Chondrocyte (in vitro differentiated cells): ENCODE data around the gene MTNR1A. TPM values are rescaled to one million over a fixed set of nuclear protein-coding genes. Genes with fewer than 3 reads are reported as not detected.
"Not testable (repeated sequence)": the region's sequence is repeated elsewhere in the genome, so short reads cannot be mapped to it uniquely, and the experiment has no call there.

Experiments used
- DNase-seq: peaks from one replicate; pipeline ENCODE4 v3.0.0; 2021; ENCODE audit warnings: mixed read lengths, low spot score
- H3K27ac Mint-ChIP-seq: one replicate; pipeline ENCODE4 v1.8.0; 2021; ENCODE audit warnings: mild to moderate bottlenecking, moderate library complexity, mixed read lengths; ENCODE audit not compliant: unreplicated experiment
- H3K27me3 Mint-ChIP-seq: 2 replicates; pipeline ENCODE4 v1.8.0; 2021; ENCODE audit warnings: low read depth, mixed read lengths
- H3K36me3 Mint-ChIP-seq: 2 replicates; pipeline ENCODE4 v1.8.0; 2021; ENCODE audit warnings: low read depth, mixed read lengths
- H3K4me1 Mint-ChIP-seq: 2 replicates; pipeline ENCODE4 v1.8.0; 2021; ENCODE audit warnings: low read depth, mild to moderate bottlenecking, mixed read lengths
- H3K4me3 Mint-ChIP-seq: one replicate; pipeline ENCODE4 v1.8.0; 2021; ENCODE audit warnings: mild to moderate bottlenecking, moderate library complexity, mixed read lengths; ENCODE audit not compliant: unreplicated experiment
- H3K9me3 Mint-ChIP-seq: 2 replicates; pipeline ENCODE4 v1.8.0; 2021; ENCODE audit warnings: low read depth, mixed read lengths
- total RNA-seq: library from RNA; stranded (reverse); gene quantifications from 3 replicates; pipeline ENCODE4 v1.2.1, GENCODE V29; 2021
- TF ChIP-seq, protein P1 (sequence below): fragments of 200-600 bp; sonication (generic); IDR thresholded peaks from 2 replicates; pipeline ENCODE4 v1.5.0; 2021; ENCODE audit warnings: antibody characterized with exemption, mild to moderate bottlenecking, moderate library complexity

MTNR1A gene
- total RNA-seq, 1 donor from 2014 or later, result not detected

DNA sequence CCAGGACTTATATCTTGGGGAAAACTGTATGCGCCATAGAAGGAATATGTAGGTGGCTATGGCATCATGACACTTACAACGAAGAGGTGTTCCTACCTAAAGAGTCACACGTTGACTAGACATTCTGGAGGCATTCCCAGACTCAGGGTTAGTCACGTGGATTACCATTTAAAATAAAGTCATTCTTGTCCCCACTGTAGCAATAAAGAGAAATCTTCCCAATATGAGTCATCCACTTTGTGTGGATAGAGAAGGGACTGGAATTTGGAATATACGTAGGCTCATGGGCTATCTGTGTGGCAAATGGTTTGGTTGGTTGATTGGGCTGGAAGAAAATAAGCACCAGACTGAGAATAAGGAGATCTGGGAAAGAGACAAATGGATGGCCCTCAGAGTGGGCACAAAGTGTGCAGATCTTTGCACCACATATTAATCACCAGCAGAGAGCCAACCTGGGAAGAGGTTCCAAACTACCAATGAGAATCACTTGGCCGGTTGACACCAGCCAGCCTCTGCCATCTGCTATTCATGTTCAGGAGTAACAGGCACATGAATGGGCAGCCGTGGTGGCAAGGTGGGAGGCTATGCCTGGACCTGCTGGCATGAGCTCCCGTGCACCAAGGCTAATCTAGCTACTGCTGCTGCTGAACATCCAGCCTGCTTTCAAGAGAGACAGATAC lies 41.0 kb downstream of the MTNR1A start:
- DNase-seq, result no peak
- Mint-ChIP-seq H3K27me3 (peaks cover 2% of the 10 kb centered on the region), H3K36me3 (no peaks in the 10 kb centered on the region), H3K4me1 (no peaks in the 10 kb centered on the region), H3K9me3 (peaks cover 10% of the 10 kb centered on the region), H3K4me3 (no peak overlapping the region), H3K27ac (no peak overlapping the region)
- TF ChIP-seq, protein P1, sequence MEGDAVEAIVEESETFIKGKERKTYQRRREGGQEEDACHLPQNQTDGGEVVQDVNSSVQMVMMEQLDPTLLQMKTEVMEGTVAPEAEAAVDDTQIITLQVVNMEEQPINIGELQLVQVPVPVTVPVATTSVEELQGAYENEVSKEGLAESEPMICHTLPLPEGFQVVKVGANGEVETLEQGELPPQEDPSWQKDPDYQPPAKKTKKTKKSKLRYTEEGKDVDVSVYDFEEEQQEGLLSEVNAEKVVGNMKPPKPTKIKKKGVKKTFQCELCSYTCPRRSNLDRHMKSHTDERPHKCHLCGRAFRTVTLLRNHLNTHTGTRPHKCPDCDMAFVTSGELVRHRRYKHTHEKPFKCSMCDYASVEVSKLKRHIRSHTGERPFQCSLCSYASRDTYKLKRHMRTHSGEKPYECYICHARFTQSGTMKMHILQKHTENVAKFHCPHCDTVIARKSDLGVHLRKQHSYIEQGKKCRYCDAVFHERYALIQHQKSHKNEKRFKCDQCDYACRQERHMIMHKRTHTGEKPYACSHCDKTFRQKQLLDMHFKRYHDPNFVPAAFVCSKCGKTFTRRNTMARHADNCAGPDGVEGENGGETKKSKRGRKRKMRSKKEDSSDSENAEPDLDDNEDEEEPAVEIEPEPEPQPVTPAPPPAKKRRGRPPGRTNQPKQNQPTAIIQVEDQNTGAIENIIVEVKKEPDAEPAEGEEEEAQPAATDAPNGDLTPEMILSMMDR, result no peak

- not testable (repeated sequence) for H3K36me3 Mint-ChIP-seq, H3K4me1 Mint-ChIP-seq, H3K4me3 Mint-ChIP-seq, H3K27ac Mint-ChIP-seq, DNase-seq, H3K9me3 Mint-ChIP-seq
- H3K27me3 Mint-ChIP-seq, result peaks cover 28% of the 10 kb centered on the region
Measured at GRCh38 chr4:186504771-186505170, 50.6 kb downstream of the MTNR1A start.

- Mint-ChIP-seq H3K4me3 (no peak overlapping the region), H3K27me3 (peaks cover 23% of the 10 kb centered on the region)
Measured at GRCh38 chr4:186502231-186502630, 53.1 kb downstream of the MTNR1A start.

DNA sequence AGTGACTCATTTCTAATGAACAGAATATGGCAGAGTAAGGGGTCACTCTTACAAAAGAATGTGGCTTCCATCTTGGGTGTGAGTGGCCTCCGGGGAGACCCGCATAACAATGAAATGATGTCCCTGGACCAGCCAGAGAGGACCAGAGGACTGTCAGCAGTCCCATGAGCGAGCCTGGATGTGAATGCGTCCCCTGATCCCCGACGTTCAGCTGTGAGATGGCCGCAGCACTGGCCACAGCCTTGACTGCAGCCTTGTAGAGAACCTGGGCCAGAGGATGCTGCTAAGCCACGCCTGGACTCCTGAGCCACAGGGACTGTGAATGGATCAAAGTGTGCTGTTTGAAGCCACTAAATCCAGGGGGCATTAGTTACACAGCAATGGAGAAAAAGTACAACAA lies 53.8 kb downstream of the MTNR1A start:
- Mint-ChIP-seq H3K36me3 (no peaks in the 10 kb centered on the region), H3K4me1 (no peaks in the 10 kb centered on the region), H3K4me3 (no peak overlapping the region), H3K27me3 (peaks cover 19% of the 10 kb centered on the region), H3K9me3 (no peaks in the 10 kb centered on the region), H3K27ac (no peak overlapping the region)
- no peak for DNase-seq
- TF ChIP-seq, protein P1, result no peak

More at GRCh38 chr4:186502231-186502630, 53.1 kb downstream of the MTNR1A start:
- Mint-ChIP-seq H3K36me3 (no peaks in the 10 kb centered on the region), H3K9me3 (no peaks in the 10 kb centered on the region), H3K27ac (no peak overlapping the region), H3K4me1 (no peaks in the 10 kb centered on the region)
- DNase-seq, result no peak
- TF ChIP-seq, protein P1, result no peak

GRCh38 chr4:186500721-186501304 lies 54.6 kb downstream of the MTNR1A start:
- Mint-ChIP-seq H3K27ac (peak overlapping the region; percentile 43), H3K36me3 (no peaks in the 10 kb centered on the region), H3K4me1 (no peaks in the 10 kb centered on the region), H3K9me3 (peaks cover 4% of the 10 kb centered on the region), H3K4me3 (no peak overlapping the region), H3K27me3 (peaks cover 19% of the 10 kb centered on the region)
- no peak for DNase-seq
- TF ChIP-seq, protein P1, result no peak

DNA sequence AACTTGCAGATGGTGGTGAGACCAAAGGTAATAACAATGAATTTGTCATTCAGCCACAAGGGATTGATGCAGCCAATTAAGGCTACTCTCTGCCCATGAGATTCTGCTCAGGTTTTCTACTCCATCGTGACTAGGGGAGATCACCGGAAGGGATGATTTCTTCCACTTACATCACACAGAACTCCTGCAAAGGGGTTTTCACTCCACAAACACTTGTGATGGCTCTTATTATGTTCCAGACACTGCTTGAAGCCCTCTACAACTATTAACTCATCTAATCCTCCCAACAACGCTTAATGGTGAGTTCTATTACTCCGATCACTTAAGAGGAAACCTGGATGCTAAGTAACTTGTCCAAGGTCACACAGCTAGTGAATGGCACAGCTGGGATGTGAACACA lies 55.9 kb downstream of the MTNR1A start:
- no peak overlapping the region for H3K27ac Mint-ChIP-seq
- H3K36me3 Mint-ChIP-seq, result peaks cover 2% of the 10 kb centered on the region
- no peak for DNase-seq
- peaks cover 19% of the 10 kb centered on the region for H3K27me3 Mint-ChIP-seq
- peaks cover 15% of the 10 kb centered on the region for H3K9me3 Mint-ChIP-seq
- TF ChIP-seq, protein P1, result no peak
- no peaks in the 10 kb centered on the region for H3K4me1 Mint-ChIP-seq
- H3K4me3 Mint-ChIP-seq, result no peak overlapping the region
